HFFc6 (cell line): Measurements from ENCODE around the gene BPI. TPM values are rescaled to one million over a fixed set of nuclear protein-coding genes. Genes with fewer than 3 reads are reported as not detected.

Source experiments
- DNase-seq: peaks from one replicate; pipeline ENCODE4 v3.0.0-alpha.2; 2018
- H3K27ac Mint-ChIP-seq: 2 replicates; pipeline ENCODE4 v1.8.0; 2020; ENCODE audit warnings: mild to moderate bottlenecking, mixed read lengths
- H3K27me3 Mint-ChIP-seq: 2 replicates; pipeline ENCODE4 v1.8.0; 2021; ENCODE audit warnings: mild to moderate bottlenecking, moderate library complexity, mixed read lengths; ENCODE audit not compliant: insufficient read depth
- H3K36me3 Mint-ChIP-seq: 2 replicates; pipeline ENCODE4 v1.8.0; 2021; ENCODE audit warnings: low read depth, mixed read lengths
- H3K4me1 Mint-ChIP-seq: 2 replicates; pipeline ENCODE4 v1.8.0; 2020; ENCODE audit warnings: low read depth, mixed read lengths
- H3K4me3 Mint-ChIP-seq: 2 replicates; pipeline ENCODE4 v1.8.0; 2020; ENCODE audit warnings: mild to moderate bottlenecking, moderate library complexity, mixed read lengths
- H3K9me3 Mint-ChIP-seq: 2 replicates; pipeline ENCODE4 v1.8.0; 2020; ENCODE audit warnings: mild to moderate bottlenecking, mixed read lengths
- CTCF ChIP-seq: fragments of 200-600 bp; sonication (generic); IDR thresholded peaks from 2 replicates; pipeline ENCODE4 v1.5.0; 2021; ENCODE audit warnings: antibody characterized with exemption, mild to moderate bottlenecking
- total RNA-seq, 6 experiments: library from RNA; stranded (reverse); fragmentation: NEBNext Ultra II Directional; extraction: Animal tissue kit (Norgen Biotek cat#: 25700); gene quantifications; 2 replicates in 1 of 6; 3 replicates in 5 of 6; pipeline ENCODE4 v1.2.3, GENCODE V29; 2021

Gene BPI
- total RNA-seq, 6 experiments from 2014 or later: not detected

DNA sequence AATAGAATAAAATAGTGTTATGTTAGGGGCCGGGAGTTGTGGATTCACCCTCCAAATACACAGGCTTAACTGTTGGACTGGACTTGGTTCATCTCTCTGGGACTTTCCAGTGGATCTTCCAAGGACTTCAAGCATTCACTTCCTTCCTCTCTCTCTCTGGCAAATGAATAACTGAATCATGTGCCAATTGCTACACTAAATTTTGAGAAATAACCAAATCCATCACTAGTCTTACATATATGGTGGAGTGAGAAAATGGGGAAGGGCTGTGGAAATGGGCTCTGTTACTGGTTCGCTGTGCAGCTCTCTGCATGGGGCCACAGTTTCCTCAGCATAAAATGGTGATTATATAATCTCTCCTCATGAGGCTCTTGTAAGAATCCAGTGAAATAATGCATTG lies 36.7 kb upstream of the BPI start:
- Mint-ChIP-seq H3K27ac (no peak overlapping the region), H3K4me1 (peaks cover 32% of the 10 kb centered on the region), H3K4me3 (no peak overlapping the region), H3K27me3 (no peaks in the 10 kb centered on the region; the same call in 1 of the 2 replicates), H3K36me3 (peaks cover 16% of the 10 kb centered on the region), H3K9me3 (peaks cover 7% of the 10 kb centered on the region; the same call in 1 of the 2 replicates)
- DNase-seq: no peak
- TF ChIP-seq CTCF: no peak

GRCh38 chr20:38267901-38268514 lies 35.9 kb upstream of the BPI start:
- Mint-ChIP-seq H3K36me3 (peaks cover 16% of the 10 kb centered on the region), H3K4me3 (no peak overlapping the region), H3K27ac (no peak overlapping the region), H3K27me3 (no peaks in the 10 kb centered on the region; the same call in 1 of the 2 replicates), H3K9me3 (peaks cover 7% of the 10 kb centered on the region; the same call in 1 of the 2 replicates), H3K4me1 (peaks cover 40% of the 10 kb centered on the region)
- DNase-seq: no peak
- TF ChIP-seq CTCF: no peak

DNA sequence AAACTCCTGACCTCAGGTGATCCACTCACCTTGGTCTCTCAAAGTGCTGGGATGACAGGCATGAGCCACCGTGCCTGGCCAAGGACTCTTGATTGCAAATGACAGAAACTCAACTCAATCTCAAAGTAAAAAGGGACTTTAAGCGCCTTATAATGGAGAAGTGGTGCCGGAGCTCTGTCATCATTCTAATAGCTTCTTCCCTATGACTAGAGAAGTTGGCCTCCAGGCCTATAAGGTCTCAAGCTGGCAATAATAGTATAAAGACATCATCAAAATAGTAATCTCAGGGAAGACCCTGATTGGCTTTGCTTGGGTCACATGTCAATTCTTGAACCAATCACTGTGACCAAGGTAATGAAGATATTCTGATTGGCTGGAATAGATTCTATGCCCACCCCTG lies 34.9 kb upstream of the BPI start:
- Mint-ChIP-seq H3K36me3 (peaks cover 16% of the 10 kb centered on the region), H3K27ac (no peak overlapping the region), H3K4me3 (no peak overlapping the region), H3K4me1 (peaks cover 50% of the 10 kb centered on the region), H3K27me3 (no peaks in the 10 kb centered on the region; the same call in 1 of the 2 replicates), H3K9me3 (peaks cover 7% of the 10 kb centered on the region; the same call in 1 of the 2 replicates)
- no peak for DNase-seq
- TF ChIP-seq CTCF: no peak

DNA sequence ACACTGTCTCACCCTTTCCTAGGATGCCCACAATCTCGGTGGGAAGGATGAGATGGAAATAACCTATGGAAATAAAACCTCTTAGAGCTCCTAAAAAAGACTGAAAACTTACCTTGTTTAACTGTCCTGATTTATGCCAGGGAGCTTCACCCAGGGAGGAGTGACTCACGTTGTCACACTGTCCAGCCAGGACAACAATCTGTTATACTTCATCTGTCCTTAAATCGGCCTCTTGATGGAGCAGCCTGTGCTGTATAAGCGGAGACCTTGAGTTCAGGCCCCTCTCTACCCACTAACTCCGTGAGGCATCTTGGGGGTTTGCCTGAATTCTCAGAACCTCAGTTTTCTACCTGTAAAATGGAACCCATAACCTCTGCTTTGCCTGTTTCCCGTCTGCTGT lies 34.2 kb upstream of the BPI start:
- Mint-ChIP-seq H3K27me3 (no peaks in the 10 kb centered on the region; the same call in 1 of the 2 replicates), H3K4me1 (peaks cover 57% of the 10 kb centered on the region), H3K4me3 (no peak overlapping the region; the same call in 1 of the 2 replicates), H3K36me3 (peaks cover 21% of the 10 kb centered on the region), H3K9me3 (peaks cover 13% of the 10 kb centered on the region; the same call in 1 of the 2 replicates), H3K27ac (peak overlapping the region; percentile 82; the same call in 1 of the 2 replicates)
- no peak for TF ChIP-seq CTCF
- DNase-seq: no peak

DNA sequence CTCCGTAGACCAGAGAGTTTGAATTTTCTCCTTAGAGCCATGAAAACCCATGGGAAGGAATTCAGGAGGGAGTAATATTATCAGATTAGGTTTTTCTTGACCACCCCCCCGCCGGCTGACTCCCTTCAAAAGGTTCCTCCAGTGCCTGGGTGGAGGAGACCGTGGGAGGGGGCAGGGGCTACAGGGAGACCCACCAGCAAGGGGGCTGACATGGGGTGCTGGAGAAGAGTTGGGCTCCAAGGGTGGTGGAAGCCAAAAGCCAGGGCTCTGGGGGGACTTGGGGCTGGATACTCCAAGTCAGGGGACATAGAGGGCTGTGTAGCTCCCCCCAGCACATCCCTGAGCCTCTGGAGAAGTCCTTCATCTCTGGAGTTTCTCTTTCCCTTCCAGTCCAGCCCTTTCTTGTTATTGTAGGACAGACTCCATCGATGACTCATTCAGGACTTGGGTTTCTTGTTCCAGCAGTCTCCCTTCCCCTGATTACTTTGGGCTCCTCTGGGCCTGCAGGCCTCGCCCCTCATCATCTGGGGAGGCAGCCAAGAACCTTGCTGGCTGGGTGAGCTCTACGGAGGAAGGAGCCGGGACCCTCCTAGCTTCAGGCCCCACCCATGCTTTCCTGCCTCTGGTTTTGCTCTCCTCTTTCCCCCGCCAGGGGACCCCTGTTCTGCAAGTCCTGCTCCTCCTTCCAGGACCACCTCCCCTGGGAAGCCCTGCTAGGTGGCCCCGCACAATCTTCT lies 32.9 kb upstream of the BPI start:
- no peak for TF ChIP-seq CTCF
- Mint-ChIP-seq H3K9me3 (peaks cover 13% of the 10 kb centered on the region; the same call in 1 of the 2 replicates), H3K27me3 (no peaks in the 10 kb centered on the region; the same call in 1 of the 2 replicates), H3K4me1 (peaks cover 68% of the 10 kb centered on the region), H3K4me3 (peak overlapping the region; percentile 71), H3K27ac (peak overlapping the region; percentile 82), H3K36me3 (peaks cover 21% of the 10 kb centered on the region)
- peak; percentile 89 for DNase-seq
